ENCODE results near the gene CFAP107. TPM values are rescaled to one million over a fixed set of nuclear protein-coding genes. Genes with fewer than 3 reads are reported as not detected.
"Not testable (repeated sequence)": the region's sequence is repeated elsewhere in the genome, so short reads cannot be mapped to it uniquely, and the experiment has no call there.

Gene CFAP107
- total and polyA plus RNA-seq, 7 experiments from 2014 or later = not detected

- CTCF ChIA-PET; H3K4me1 ChIP-seq (ENCODE audit: control insufficient read depth in 2 of 2, insufficient read depth in 2 of 2, low read length in 2 of 2); H3K27ac ChIP-seq (ENCODE audit: low read depth, low read length); intact Hi-C loops (cut with micrococcal nuclease); H3K27me3 Mint-ChIP-seq; DNase-seq; H3K27ac Mint-ChIP-seq; H3K36me3 ChIP-seq (ENCODE audit: control insufficient read depth in 2 of 3, insufficient read depth in 3 of 3, low read length in 3 of 3); POLR2A ChIA-PET; H3K4me3 Mint-ChIP-seq; H3K4me1 Mint-ChIP-seq; H3K4me3 ChIP-seq (ENCODE audit: low read length); ATAC-seq; H3K27me3 ChIP-seq (ENCODE audit: control insufficient read depth in 2 of 2, insufficient read depth in 2 of 2, low read length in 2 of 2): not testable (repeated sequence)
- peaks cover 0 to 15% (median 0%) of the 10 kb centered on the region in 3 experiments for H3K9me3 ChIP-seq (ENCODE audit: control insufficient read depth in 2 of 3, low read length in 3 of 3)
- Mint-ChIP-seq H3K36me3 (peaks cover 0 to 10% (median 0%) of the 10 kb centered on the region in 5 donors), H3K9me3 (peaks cover 0 to 55% (median 21%) of the 10 kb centered on the region in 11 donors)
These were observed 38.7 kb downstream of the CFAP107 start for GRCh38 chr1:12784729-12785128.

- POLR2A ChIA-PET; intact Hi-C loops (cut with micrococcal nuclease); H3K27ac ChIP-seq (ENCODE audit: low read depth, low read length); DNase-seq; H3K4me1 Mint-ChIP-seq; H3K27ac Mint-ChIP-seq; H3K9me3 ChIP-seq (ENCODE audit: control insufficient read depth in 2 of 3, low read length in 3 of 3); H3K4me3 Mint-ChIP-seq; H3K36me3 ChIP-seq (ENCODE audit: control insufficient read depth in 2 of 3, insufficient read depth in 3 of 3, low read length in 3 of 3); H3K27me3 ChIP-seq (ENCODE audit: control insufficient read depth in 2 of 2, insufficient read depth in 2 of 2, low read length in 2 of 2); H3K36me3 Mint-ChIP-seq; CTCF ChIA-PET; ATAC-seq; H3K4me1 ChIP-seq (ENCODE audit: control insufficient read depth in 2 of 2, insufficient read depth in 2 of 2, low read length in 2 of 2); H3K27me3 Mint-ChIP-seq; H3K4me3 ChIP-seq (ENCODE audit: low read length): not testable (repeated sequence)
- peaks cover 0 to 15% (median 4%) of the 10 kb centered on the region in 11 donors for H3K9me3 Mint-ChIP-seq
These were observed 45.1 kb downstream of the CFAP107 start, which contains the start of gene PRAMEF1 for GRCh38 chr1:12791097-12791496. Gene PRAMEF1 (plus strand): TSS chr1:12791397. CDS start chr1:12793228, 1,831 bp downstream.

- DNase-seq = no peak
- H3K9me3 ChIP-seq (ENCODE audit: control insufficient read depth in 2 of 3, low read length in 3 of 3) = no peaks in the 10 kb centered on the region
- H3K4me1 Mint-ChIP-seq = no peaks in the 10 kb centered on the region
- H3K36me3 ChIP-seq (ENCODE audit: control insufficient read depth in 2 of 3, insufficient read depth in 3 of 3, low read length in 3 of 3) = no peaks in the 10 kb centered on the region
- no peak overlapping the region for H3K4me3 ChIP-seq (ENCODE audit: low read length)
- intact Hi-C loops (cut with micrococcal nuclease) = no loop called here
- H3K4me3 Mint-ChIP-seq = no peak overlapping the region
- no peak overlapping the region for H3K27ac ChIP-seq (ENCODE audit: low read depth, low read length)
- peaks cover 3 to 11% (median 8%) of the 10 kb centered on the region in 5 donors for H3K27me3 Mint-ChIP-seq
- no peak for ATAC-seq
- no peak overlapping the region for H3K27ac Mint-ChIP-seq
- H3K4me1 ChIP-seq (ENCODE audit: control insufficient read depth in 2 of 2, insufficient read depth in 2 of 2, low read length in 2 of 2) = no peaks in the 10 kb centered on the region
- ChIA-PET CTCF (no interaction called here), POLR2A (no interaction called here)
- peaks cover 0 to 7% (median 0%) of the 10 kb centered on the region in 11 donors for H3K9me3 Mint-ChIP-seq
- H3K27me3 ChIP-seq (ENCODE audit: control insufficient read depth in 2 of 2, insufficient read depth in 2 of 2, low read length in 2 of 2) = no peaks in the 10 kb centered on the region
- H3K36me3 Mint-ChIP-seq = no peaks in the 10 kb centered on the region
These were observed 52.9 kb downstream of the CFAP107 start for GRCh38 chr1:12798911-12799310.

- Mint-ChIP-seq H3K4me1 (no peaks in the 10 kb centered on the region), H3K9me3 (peaks cover 1 to 15% (median 3%) of the 10 kb centered on the region in 11 donors), H3K4me3 (no peak overlapping the region), H3K27ac (no peak overlapping the region), H3K36me3 (peaks cover 0 to 2% (median 0%) of the 10 kb centered on the region in 5 donors), H3K27me3 (peaks cover 3 to 14% (median 13%) of the 10 kb centered on the region in 5 donors)
- DNase-seq (no peak), ATAC-seq (no peak)
- H3K4me1 ChIP-seq (ENCODE audit: control insufficient read depth in 2 of 2, insufficient read depth in 2 of 2, low read length in 2 of 2) = no peaks in the 10 kb centered on the region
- no peaks in the 10 kb centered on the region for H3K9me3 ChIP-seq (ENCODE audit: control insufficient read depth in 2 of 3, low read length in 3 of 3)
- intact Hi-C loops (cut with micrococcal nuclease) = no loop called here
- H3K27ac ChIP-seq (ENCODE audit: low read depth, low read length) = no peak overlapping the region
- CTCF ChIA-PET = no interaction called here
- H3K36me3 ChIP-seq (ENCODE audit: control insufficient read depth in 2 of 3, insufficient read depth in 3 of 3, low read length in 3 of 3) = no peaks in the 10 kb centered on the region
- POLR2A ChIA-PET = no interaction called here
- no peaks in the 10 kb centered on the region for H3K27me3 ChIP-seq (ENCODE audit: control insufficient read depth in 2 of 2, insufficient read depth in 2 of 2, low read length in 2 of 2)
- H3K4me3 ChIP-seq (ENCODE audit: low read length) = no peak overlapping the region
These were observed 53.7 kb downstream of the CFAP107 start for GRCh38 chr1:12799730-12800129.

GRCh38 chr1:12809933-12810332 is 63.9 kb downstream of the CFAP107 start:
- Histone ChIP-seq H3K27ac (ENCODE audit: low read depth, low read length) (no peak overlapping the region), H3K4me3 (ENCODE audit: low read length) (no peak overlapping the region), H3K36me3 (ENCODE audit: control insufficient read depth in 2 of 3, insufficient read depth in 3 of 3, low read length in 3 of 3) (no peaks in the 10 kb centered on the region), H3K27me3 (ENCODE audit: control insufficient read depth in 2 of 2, insufficient read depth in 2 of 2, low read length in 2 of 2) (no peaks in the 10 kb centered on the region), H3K9me3 (ENCODE audit: control insufficient read depth in 2 of 3, low read length in 3 of 3) (no peaks in the 10 kb centered on the region), H3K4me1 (ENCODE audit: control insufficient read depth in 2 of 2, insufficient read depth in 2 of 2, low read length in 2 of 2) (no peaks in the 10 kb centered on the region)
- H3K9me3 Mint-ChIP-seq = peaks cover 2 to 26% (median 11%) of the 10 kb centered on the region in 11 donors
- H3K27me3 Mint-ChIP-seq = peaks cover 7 to 49% (median 38%) of the 10 kb centered on the region in 5 donors
- no peak overlapping the region for H3K4me3 Mint-ChIP-seq
- ChIA-PET POLR2A (no interaction called here), CTCF (no interaction called here)
- DNase-seq = no peak
- intact Hi-C loops (cut with micrococcal nuclease) = no loop called here
- no peaks in the 10 kb centered on the region for H3K4me1 Mint-ChIP-seq
- no peak for ATAC-seq
- no peak overlapping the region for H3K27ac Mint-ChIP-seq
- peaks cover 0 to 4% (median 0%) of the 10 kb centered on the region in 5 donors for H3K36me3 Mint-ChIP-seq

GRCh38 chr1:12810691-12811408 is 64.8 kb downstream of the CFAP107 start:
- Histone ChIP-seq H3K27me3 (ENCODE audit: control insufficient read depth in 2 of 2, insufficient read depth in 2 of 2, low read length in 2 of 2) (no peaks in the 10 kb centered on the region), H3K36me3 (ENCODE audit: control insufficient read depth in 2 of 3, insufficient read depth in 3 of 3, low read length in 3 of 3) (no peaks in the 10 kb centered on the region), H3K9me3 (ENCODE audit: control insufficient read depth in 2 of 3, low read length in 3 of 3) (no peaks in the 10 kb centered on the region), H3K27ac (ENCODE audit: low read depth, low read length) (no peak overlapping the region), H3K4me1 (ENCODE audit: control insufficient read depth in 2 of 2, insufficient read depth in 2 of 2, low read length in 2 of 2) (no peaks in the 10 kb centered on the region), H3K4me3 (ENCODE audit: low read length) (no peak overlapping the region)
- intact Hi-C loops (cut with micrococcal nuclease) = no loop called here
- Mint-ChIP-seq H3K4me1 (no peaks in the 10 kb centered on the region), H3K27ac (no peak overlapping the region), H3K9me3 (peaks cover 0 to 18% (median 6%) of the 10 kb centered on the region in 11 donors), H3K4me3 (no peak overlapping the region), H3K27me3 (peaks cover 8 to 45% (median 31%) of the 10 kb centered on the region in 5 donors), H3K36me3 (no peaks in the 10 kb centered on the region)
- DNase-seq (no peak), ATAC-seq (no peak)
- POLR2A ChIA-PET = no interaction called here
- CTCF ChIA-PET = no interaction called here

- H3K9me3 ChIP-seq (ENCODE audit: control insufficient read depth in 2 of 3, low read length in 3 of 3) = no peaks in the 10 kb centered on the region
- no peak overlapping the region for H3K27ac Mint-ChIP-seq
- intact Hi-C loops (cut with micrococcal nuclease) = no loop called here
- no peaks in the 10 kb centered on the region for H3K27me3 ChIP-seq (ENCODE audit: control insufficient read depth in 2 of 2, insufficient read depth in 2 of 2, low read length in 2 of 2)
- DNase-seq (no peak), ATAC-seq (no peak)
- H3K4me3 Mint-ChIP-seq = no peak overlapping the region
- no peaks in the 10 kb centered on the region for H3K4me1 Mint-ChIP-seq
- ChIA-PET CTCF (no interaction called here), POLR2A (no interaction called here)
- no peaks in the 10 kb centered on the region for H3K36me3 Mint-ChIP-seq
- no peaks in the 10 kb centered on the region for H3K4me1 ChIP-seq (ENCODE audit: control insufficient read depth in 2 of 2, insufficient read depth in 2 of 2, low read length in 2 of 2)
- no peaks in the 10 kb centered on the region for H3K36me3 ChIP-seq (ENCODE audit: control insufficient read depth in 2 of 3, insufficient read depth in 3 of 3, low read length in 3 of 3)
- peaks cover 0 to 12% (median 6%) of the 10 kb centered on the region in 11 donors for H3K9me3 Mint-ChIP-seq
- no peak overlapping the region for H3K4me3 ChIP-seq (ENCODE audit: low read length)
- peaks cover 8 to 45% (median 27%) of the 10 kb centered on the region in 5 donors for H3K27me3 Mint-ChIP-seq
- H3K27ac ChIP-seq (ENCODE audit: low read depth, low read length) = no peak overlapping the region
These were observed 65.4 kb downstream of the CFAP107 start for GRCh38 chr1:12811409-12811784.
